H9 (cell line): ENCODE data around the gene ZNF318. TPM values are rescaled to one million over a fixed set of nuclear protein-coding genes. Genes with fewer than 3 reads are reported as not detected.
A peak's percentile ranks its signal among the peaks of the same experiment; 100 is the strongest.

Experiments used
- DNase-seq: peaks from one replicate; pipeline ENCODE4 v3.0.0-alpha.2; 2017
- H2AFZ ChIP-seq: one replicate; pipeline ENCODE4 v1.6.1; 2013; ENCODE audit warnings: mild to moderate bottlenecking, low read length, control low read depth, moderate library complexity
- H2AK5ac ChIP-seq: 2 replicates; pipeline ENCODE4 v1.6.1; 2013; ENCODE audit warnings: low read length, control low read depth, mixed read lengths; ENCODE audit not compliant: insufficient read length
- H2BK120ac ChIP-seq: one replicate; pipeline ENCODE4 v1.6.1; 2013; ENCODE audit warnings: low read depth, mild to moderate bottlenecking, low read length, control low read depth, inconsistent platforms; ENCODE audit not compliant: poor library complexity, severe bottlenecking
- H2BK12ac ChIP-seq: 2 replicates; pipeline ENCODE4 v1.6.1; 2013; ENCODE audit warnings: low read length, control low read depth, mixed read lengths, low read depth; ENCODE audit not compliant: insufficient read length
- H2BK15ac ChIP-seq: 2 replicates; pipeline ENCODE4 v1.6.1; 2013; ENCODE audit warnings: low read depth, low read length, control low read depth
- H2BK20ac ChIP-seq: one replicate; pipeline ENCODE4 v1.6.1; 2013; ENCODE audit warnings: low read depth, mild to moderate bottlenecking, low read length, control low read depth, inconsistent platforms; ENCODE audit not compliant: poor library complexity, severe bottlenecking
- H2BK5ac ChIP-seq: 2 replicates; pipeline ENCODE4 v1.6.1; 2013; ENCODE audit warnings: low read length, control low read depth, mixed read lengths; ENCODE audit not compliant: insufficient read length
- H3K14ac ChIP-seq: 2 replicates; pipeline ENCODE4 v1.6.1; 2013; ENCODE audit warnings: low read length, control low read depth; ENCODE audit not compliant: insufficient read depth
- H3K18ac ChIP-seq: 2 replicates; pipeline ENCODE4 v1.6.1; 2013; ENCODE audit warnings: low read depth, mild to moderate bottlenecking, mixed read lengths, low read length, control low read depth; ENCODE audit not compliant: insufficient read length
- H3K23ac ChIP-seq: 2 replicates; pipeline ENCODE4 v1.6.1; 2013; ENCODE audit warnings: low read length, control low read depth, mixed read lengths, low read depth; ENCODE audit not compliant: insufficient read length
- H3K23me2 ChIP-seq: 2 replicates; pipeline ENCODE4 v1.6.1; 2013; ENCODE audit warnings: low read depth, mild to moderate bottlenecking, mixed read lengths, low read length, control low read depth; ENCODE audit not compliant: insufficient read length, poor library complexity, severe bottlenecking
- H3K27ac ChIP-seq: 2 replicates; pipeline ENCODE4 v1.5.1; 2013; ENCODE audit warnings: low read length, control low read depth, mixed read lengths, low read depth; ENCODE audit not compliant: insufficient read length
- H3K27me3 ChIP-seq: 2 replicates; pipeline ENCODE4 v1.6.1; 2013; ENCODE audit warnings: low read length, control low read depth, inconsistent platforms; ENCODE audit not compliant: insufficient read depth
- H3K4ac ChIP-seq: 2 replicates; pipeline ENCODE4 v1.6.1; 2013; ENCODE audit warnings: low read depth, mild to moderate bottlenecking, control low read depth, inconsistent platforms, low read length, moderate library complexity
- H3K4me1 ChIP-seq: 2 replicates; pipeline ENCODE4 v1.6.1; 2013; ENCODE audit warnings: low read length, control low read depth, inconsistent platforms; ENCODE audit not compliant: insufficient read depth
- H3K4me2 ChIP-seq: 2 replicates; pipeline ENCODE4 v1.6.1; 2013; ENCODE audit warnings: low read length, control low read depth, mixed read lengths; ENCODE audit not compliant: insufficient read length, insufficient read depth
- H3K56ac ChIP-seq: 2 replicates; pipeline ENCODE4 v1.6.1; 2013; ENCODE audit warnings: low read depth, mild to moderate bottlenecking, mixed read lengths, low read length, control low read depth; ENCODE audit not compliant: insufficient read length
- H3K79me1 ChIP-seq: 2 replicates; pipeline ENCODE4 v1.6.1; 2013; ENCODE audit warnings: low read depth, mild to moderate bottlenecking, moderate library complexity, low read length, control low read depth, inconsistent platforms; ENCODE audit not compliant: insufficient read depth, poor library complexity, severe bottlenecking
- H3K79me2 ChIP-seq: 2 replicates; pipeline ENCODE4 v1.6.1; 2013; ENCODE audit warnings: low read length, control low read depth, inconsistent platforms; ENCODE audit not compliant: insufficient read depth
- H3K9ac ChIP-seq: 2 replicates; pipeline ENCODE4 v1.6.1; 2013; ENCODE audit warnings: low read length, control low read depth, mixed read lengths; ENCODE audit not compliant: insufficient read length; ENCODE audit errors: extremely low read depth
- H3K9me3 ChIP-seq: one replicate; pipeline ENCODE4 v1.6.1; 2013; ENCODE audit warnings: low read depth, low read length, inconsistent platforms; ENCODE audit not compliant: control insufficient read depth
- H3T11ph ChIP-seq: one replicate; pipeline ENCODE4 v1.6.1; 2013; ENCODE audit warnings: mild to moderate bottlenecking, low read length, control low read depth, inconsistent platforms
- H4K20me1 ChIP-seq: one replicate; pipeline ENCODE4 v1.6.1; 2013; ENCODE audit not compliant: control insufficient read depth, insufficient read length, insufficient read depth
- H4K5ac ChIP-seq: 2 replicates; pipeline ENCODE4 v1.6.1; 2013; ENCODE audit warnings: low read depth, mild to moderate bottlenecking, mixed read lengths, low read length, control low read depth; ENCODE audit not compliant: insufficient read length
- H4K8ac ChIP-seq: replicated peaks from 2 replicates; pipeline ENCODE4 v1.6.1; 2013; ENCODE audit warnings: low read length, control low read depth, mixed read lengths, low read depth; ENCODE audit not compliant: insufficient read length
- H4K91ac ChIP-seq: 2 replicates; pipeline ENCODE4 v1.6.1; 2013; ENCODE audit warnings: low read depth, mild to moderate bottlenecking, moderate library complexity, mixed read lengths, low read length, control low read depth; ENCODE audit not compliant: insufficient read length
- H3K27ac Mint-ChIP-seq, 3 experiments: 2 replicates in 2 of 3; 3 replicates in 1 of 3; pipeline ENCODE4 v1.8.0; 2020 to 2021; ENCODE audit warnings: mixed read lengths in 3 of 3, mild to moderate bottlenecking in 1 of 3, moderate library complexity in 1 of 3
- H3K27me3 Mint-ChIP-seq: 2 replicates; pipeline ENCODE4 v1.8.0; 2021; ENCODE audit warnings: low read depth, mild to moderate bottlenecking, moderate library complexity, mixed read lengths
- H3K36me3 Mint-ChIP-seq, 3 experiments: 2 replicates in 2 of 3; 3 replicates in 1 of 3; pipeline ENCODE4 v1.8.0; 2020 to 2021; ENCODE audit warnings: low read depth in 3 of 3, mixed read lengths in 3 of 3; ENCODE audit not compliant: insufficient read depth in 1 of 3
- H3K4me1 Mint-ChIP-seq, 2 experiments: 2 replicates each; pipeline ENCODE4 v1.8.0; 2020; ENCODE audit warnings: mixed read lengths in 2 of 2
- H3K4me3 Mint-ChIP-seq, 2 experiments: 2 replicates in 1 of 2; 3 replicates in 1 of 2; pipeline ENCODE4 v1.8.0; 2020 to 2021; ENCODE audit warnings: mild to moderate bottlenecking in 2 of 2, mixed read lengths in 2 of 2, moderate library complexity in 1 of 2
- H3K9me3 Mint-ChIP-seq, 2 experiments: 2 replicates in 1 of 2; 3 replicates in 1 of 2; pipeline ENCODE4 v1.8.0; 2020; ENCODE audit warnings: mild to moderate bottlenecking in 2 of 2, mixed read lengths in 2 of 2, moderate library complexity in 1 of 2
- WGBS: extraction: QIAGEN DNeasy Blood & Tissue Kit; methylation state at CpG from one replicate; pipeline ENCODE4 v1.1.7; 2013; ENCODE audit warnings: missing lambda C conversion rate, low lambda C conversion rate, mixed read lengths; ENCODE audit not compliant: insufficient read length; ENCODE audit errors: extremely low coverage; 5-methylcytosine and 5-hydroxymethylcytosine counted together
- total RNA-seq: library from RNA; stranded (reverse); gene quantifications from 2 replicates; pipeline ENCODE4 v1.2.1, GENCODE V29; 2021
- TF ChIP-seq, protein P1 (sequence below): fragments of 200-600 bp; sonication (generic); conservative IDR thresholded peaks from 3 replicates; pipeline ENCODE4 v1.8.0; 2021; ENCODE audit warnings: antibody characterized with exemption, mild to moderate bottlenecking

Gene ZNF318
- total RNA-seq, 1 experiment from 2014 or later: 16.3 TPM

DNA sequence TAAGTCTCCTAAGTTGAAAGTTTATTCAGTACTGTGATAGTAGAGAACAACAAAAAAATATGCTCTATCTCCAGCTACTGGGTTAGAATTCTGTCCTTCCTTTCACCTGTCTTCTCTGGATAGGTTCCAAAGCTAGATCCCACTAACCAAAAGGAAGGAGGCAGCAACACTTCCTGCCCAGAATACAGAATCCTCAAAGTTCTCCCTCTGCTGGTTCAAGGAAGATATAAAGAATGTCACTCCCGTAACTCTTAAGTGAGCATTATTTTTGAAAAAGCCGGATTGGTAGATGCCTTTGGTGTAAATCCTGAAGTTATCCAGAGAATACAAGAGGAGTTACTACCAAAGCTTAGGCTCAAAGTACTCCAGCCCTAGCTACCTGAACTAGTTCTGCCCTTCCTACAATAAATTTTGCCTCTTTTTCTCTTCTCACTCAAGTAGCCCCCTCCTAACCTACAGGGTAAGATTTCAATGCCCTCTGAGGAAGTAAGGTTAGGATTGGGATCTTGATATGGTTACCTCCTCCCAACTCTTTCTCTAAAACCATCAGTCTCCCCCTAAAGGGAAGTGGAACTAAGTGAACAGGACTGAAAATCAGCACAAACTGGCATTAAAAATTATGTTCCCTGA, 34.9 kb downstream of the ZNF318 start:
- Histone ChIP-seq H3K27me3 (no peaks in the 10 kb centered on the region), H3K56ac (no peak overlapping the region), H2BK120ac (no peak overlapping the region), H2BK20ac (no peak overlapping the region), H3K4me2 (no peak overlapping the region), H3K18ac (no peak overlapping the region), H3K79me1 (no peaks in the 10 kb centered on the region), H2AK5ac (no peak overlapping the region), H3K27ac (no peak overlapping the region), H2AFZ (no peak overlapping the region), H3K23ac (no peak overlapping the region), H4K5ac (no peak overlapping the region), H3K79me2 (no peaks in the 10 kb centered on the region), H4K91ac (no peak overlapping the region), H2BK5ac (no peak overlapping the region), H3K4me1 (no peaks in the 10 kb centered on the region), H3K9ac (no peak overlapping the region), H3T11ph (no peak overlapping the region), H3K4ac (no peak overlapping the region), H3K14ac (no peak overlapping the region), H2BK12ac (no peak overlapping the region), H4K8ac (no peak overlapping the region), H3K23me2 (no peaks in the 10 kb centered on the region), H4K20me1 (no peaks in the 10 kb centered on the region), H3K9me3 (no peaks in the 10 kb centered on the region), H2BK15ac (no peak overlapping the region)
- WGBS: no CpG with 5 or more reads among the region's 2 CpGs
- Mint-ChIP-seq H3K36me3 (peaks cover 3 to 15% (median 9%) of the 10 kb centered on the region in 3 experiments; a peak in 5 of 7 replicates), H3K4me3 (no peak overlapping the region), H3K9me3 (no peaks in the 10 kb centered on the region), H3K27me3 (no peaks in the 10 kb centered on the region; the same call in none of the 2 replicates), H3K4me1 (peaks cover 0 to 7% of the 10 kb centered on the region in 2 experiments; a peak in 2 of 4 replicates), H3K27ac (peak overlapping the region in 1 of 3 experiments; percentile 50; a peak in 2 of 7 replicates)
- DNase-seq: peak; percentile 36
- TF ChIP-seq, protein P1, sequence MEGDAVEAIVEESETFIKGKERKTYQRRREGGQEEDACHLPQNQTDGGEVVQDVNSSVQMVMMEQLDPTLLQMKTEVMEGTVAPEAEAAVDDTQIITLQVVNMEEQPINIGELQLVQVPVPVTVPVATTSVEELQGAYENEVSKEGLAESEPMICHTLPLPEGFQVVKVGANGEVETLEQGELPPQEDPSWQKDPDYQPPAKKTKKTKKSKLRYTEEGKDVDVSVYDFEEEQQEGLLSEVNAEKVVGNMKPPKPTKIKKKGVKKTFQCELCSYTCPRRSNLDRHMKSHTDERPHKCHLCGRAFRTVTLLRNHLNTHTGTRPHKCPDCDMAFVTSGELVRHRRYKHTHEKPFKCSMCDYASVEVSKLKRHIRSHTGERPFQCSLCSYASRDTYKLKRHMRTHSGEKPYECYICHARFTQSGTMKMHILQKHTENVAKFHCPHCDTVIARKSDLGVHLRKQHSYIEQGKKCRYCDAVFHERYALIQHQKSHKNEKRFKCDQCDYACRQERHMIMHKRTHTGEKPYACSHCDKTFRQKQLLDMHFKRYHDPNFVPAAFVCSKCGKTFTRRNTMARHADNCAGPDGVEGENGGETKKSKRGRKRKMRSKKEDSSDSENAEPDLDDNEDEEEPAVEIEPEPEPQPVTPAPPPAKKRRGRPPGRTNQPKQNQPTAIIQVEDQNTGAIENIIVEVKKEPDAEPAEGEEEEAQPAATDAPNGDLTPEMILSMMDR: peak; percentile 80
